B cell (primary cell): ENCODE results near the gene FRMD8. TPM values are rescaled to one million over a fixed set of nuclear protein-coding genes. Genes with fewer than 3 reads are reported as not detected.

ENCODE experiments used
- ATAC-seq: fragments of 200-7000 bp; cut with Tn5 transposase; one replicate; pipeline ENCODE4 v1.10.0; 2021; ENCODE audit warnings: low read depth, mild to moderate bottlenecking, moderate number of reproducible peaks, moderate library complexity
- CTCF ChIA-PET: fragments of 350-600 bp; sonication (Branson Sonifier 250); formaldehyde crosslinking; loops from one replicate; lab custom pipeline; 2021; ENCODE audit warnings: antibody characterized with exemption, inconsistent platforms; lab: Charles Lee
- POLR2A ChIA-PET: fragments of 350-600 bp; sonication (Branson Sonifier 250); formaldehyde crosslinking; loops from one replicate; lab custom pipeline; 2021; ENCODE audit warnings: antibody characterized with exemption; lab: Charles Lee
- DNase-seq: peaks from one replicate; pipeline ENCODE4 v3.0.0; 2013
- H2AFZ ChIP-seq: 2 replicates; pipeline ENCODE4 v1.6.1; 2012; ENCODE audit warnings: mild to moderate bottlenecking, low read depth, low read length; ENCODE audit not compliant: insufficient read depth, poor library complexity, severe bottlenecking
- H3K27ac ChIP-seq, 2 donors: 1 replicate in 1 of 2; 2 replicates in 1 of 2; pipeline ENCODE4 v1.5.1; 2012 to 2013; ENCODE audit warnings: low read length in 2 of 2, mild to moderate bottlenecking in 2 of 2, moderate library complexity in 1 of 2
- H3K27me3 ChIP-seq, 4 experiments: fragments of 200-600 bp in 1 of 4; sonication (generic) in 1 of 4; replicated peaks in 1 of 4; 1 replicate in 2 of 4; 2 replicates in 2 of 4; pipeline versions ENCODE4 v1.6.1 to v1.7.0; 2013 to 2016; ENCODE audit warnings: low read length in 3 of 4, mild to moderate bottlenecking in 2 of 4, mixed read lengths in 1 of 4, moderate library complexity in 1 of 4; ENCODE audit not compliant: insufficient read depth in 4 of 4, control insufficient read depth in 3 of 4; ENCODE audit errors: control extremely low read depth in 1 of 4
- H3K36me3 ChIP-seq, 2 experiments: replicated peaks in 1 of 2; 1 replicate in 1 of 2; 2 replicates in 1 of 2; pipeline versions ENCODE4 v1.6.1 to v1.7.1; 2013; ENCODE audit warnings: low read length in 1 of 2; ENCODE audit not compliant: insufficient read depth in 2 of 2, control insufficient read depth in 1 of 2; ENCODE audit errors: control extremely low read depth in 1 of 2, extremely low read depth in 1 of 2
- H3K4me1 ChIP-seq, 2 donors: fragments of 200-600 bp in 1 of 2; sonication (generic) in 1 of 2; 1 replicate in 1 of 2; 2 replicates in 1 of 2; pipeline versions ENCODE4 v1.5.1 to v1.6.1; 2013 to 2017; ENCODE audit warnings: low read length in 2 of 2; ENCODE audit not compliant: control insufficient read depth in 2 of 2, insufficient read depth in 2 of 2
- H3K4me2 ChIP-seq: replicated peaks from 2 replicates; pipeline ENCODE3; 2012; ENCODE audit warnings: mild to moderate bottlenecking, low read depth, low read length; ENCODE audit not compliant: poor library complexity, severe bottlenecking
- H3K4me3 ChIP-seq, 5 experiments: fragments of 200-600 bp in 1 of 5; sonication (generic) in 1 of 5; 1 replicate in 3 of 5; 2 replicates in 2 of 5; pipeline versions ENCODE4 v1.5.1 to v1.7.0; 2011 to 2016; ENCODE audit warnings: low read length in 4 of 5, mild to moderate bottlenecking in 4 of 5, low read depth in 2 of 5, control low read depth in 1 of 5, moderate library complexity in 1 of 5; ENCODE audit not compliant: insufficient read depth in 1 of 5; ENCODE audit errors: control extremely low read depth in 1 of 5, extremely low read depth in 1 of 5
- H3K79me2 ChIP-seq: fragments of 200-600 bp; sonication (generic); one replicate; pipeline ENCODE4 v1.6.0; 2016; ENCODE audit warnings: low read length; ENCODE audit not compliant: control insufficient read depth, insufficient read depth
- H3K9ac ChIP-seq: fragments of 200-600 bp; sonication (generic); 2 replicates; pipeline ENCODE4 v1.6.1; 2017; ENCODE audit warnings: mild to moderate bottlenecking, low read length, moderate library complexity
- H3K9me3 ChIP-seq, 3 donors: one replicate each; pipeline versions ENCODE4 v1.6.1 to v1.7.1; 2013; ENCODE audit warnings: low read length in 2 of 3; ENCODE audit not compliant: control insufficient read depth in 2 of 3, insufficient read depth in 1 of 3; ENCODE audit errors: control extremely low read depth in 1 of 3
- H4K20me1 ChIP-seq: 2 replicates; pipeline ENCODE4 v1.6.0; 2012; ENCODE audit warnings: mild to moderate bottlenecking, low read length; ENCODE audit not compliant: insufficient read depth, control insufficient read depth, poor library complexity, severe bottlenecking
- H3K27ac Mint-ChIP-seq: one replicate; pipeline ENCODE4 v1.8.0; 2021; ENCODE audit warnings: mixed read lengths
- H3K27me3 Mint-ChIP-seq: one replicate; pipeline ENCODE4 v1.8.0; 2021; ENCODE audit warnings: mixed read lengths
- H3K4me1 Mint-ChIP-seq: one replicate; pipeline ENCODE4 v1.8.0; 2021; ENCODE audit warnings: mixed read lengths
- H3K4me3 Mint-ChIP-seq: one replicate; pipeline ENCODE4 v1.8.0; 2021; ENCODE audit warnings: mixed read lengths
- H3K9me3 Mint-ChIP-seq: one replicate; pipeline ENCODE4 v1.8.0; 2022; ENCODE audit warnings: mixed read lengths; ENCODE audit not compliant: insufficient read depth
- CTCF ChIP-seq: fragments of 200-600 bp; IDR thresholded peaks from one replicate; pipeline ENCODE4 v1.8.0; 2022; ENCODE audit warnings: antibody characterized with exemption, mild to moderate bottlenecking
- EZH2 ChIP-seq: IDR thresholded peaks from 2 replicates; pipeline ENCODE4 v1.6.1; 2012; ENCODE audit warnings: borderline replicate concordance, low read depth, mild to moderate bottlenecking, moderate library complexity, low read length; ENCODE audit not compliant: insufficient read depth, poor library complexity, severe bottlenecking
- WGBS: methylation state at CpG from one replicate; pipeline ENCODE4 v1.1.5; 2013; ENCODE audit warnings: missing lambda C conversion rate; ENCODE audit not compliant: insufficient coverage; 5-methylcytosine and 5-hydroxymethylcytosine counted together
- intact Hi-C: fragments of 100-400 bp; cut with micrococcal nuclease; formaldehyde crosslinking; loops from one replicate; pipeline ENCODE4 v1.10.0; 2022
- polyA plus RNA-seq: library from polyadenylated mRNA; depleted of rRNA; stranded (reverse); fragments of >200 nt; gene quantifications from 2 replicates; pipeline ENCODE4 v1.2.3, GENCODE V29; 2012
- total RNA-seq, 2 donors: library from RNA; stranded (reverse); fragments of 120-200 nt in 1 of 2; gene quantifications; 1 replicate in 1 of 2; 2 replicates in 1 of 2; pipeline versions ENCODE4 v1.2.3 to v1.2.4, GENCODE V29; 2013 to 2022

FRMD8 gene
- total and polyA plus RNA-seq, 2 donors (not counting 1 experiment from before 2014, with no cell fraction given): 44.3 to 73.6 TPM

DNA sequence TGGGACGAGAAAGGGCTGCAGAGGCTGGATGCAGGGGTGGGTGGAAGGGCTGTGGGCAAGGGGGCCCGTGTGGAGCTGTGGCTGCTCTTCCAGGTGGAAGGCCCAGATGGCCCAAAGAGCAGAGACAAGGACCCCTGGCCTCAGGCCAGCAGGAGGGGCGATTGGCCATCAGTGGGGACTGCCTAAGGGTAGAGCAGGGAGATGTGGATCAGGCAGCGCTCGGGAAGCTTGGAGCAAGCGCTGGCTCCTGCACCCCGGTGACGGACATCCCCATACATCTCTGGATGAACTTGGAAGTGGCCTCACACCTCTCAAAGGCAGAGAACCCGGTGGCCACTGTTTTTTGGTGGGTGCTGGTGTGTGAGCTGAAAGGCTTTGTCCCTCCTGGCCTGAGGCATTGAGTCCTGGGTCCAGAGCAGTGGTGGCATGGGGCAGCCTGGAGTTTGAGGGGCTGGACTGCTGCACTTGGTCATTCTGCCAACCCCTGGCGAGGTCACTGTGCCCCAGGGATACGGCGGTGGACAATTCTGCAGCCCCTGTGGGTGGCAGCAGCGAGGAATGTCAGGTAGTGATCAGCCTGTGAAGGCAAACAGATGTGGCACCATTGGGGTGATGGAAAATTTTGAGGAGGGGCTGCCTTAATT is 5.9 kb downstream of the FRMD8 start:
- H2AFZ ChIP-seq: no peak overlapping the region
- WGBS: 93% methylated on average over 13 of the region's 13 CpGs
- Mint-ChIP-seq H3K4me1 (peaks cover 41% of the 10 kb centered on the region), H3K9me3 (no peaks in the 10 kb centered on the region), H3K27ac (peak overlapping the region; percentile 59), H3K27me3 (no peaks in the 10 kb centered on the region), H3K4me3 (no peak overlapping the region)
- H4K20me1 ChIP-seq: peaks cover 55% of the 10 kb centered on the region
- TF ChIP-seq CTCF: no peak
- no peak for TF ChIP-seq EZH2
- H3K36me3 ChIP-seq: peaks cover 0 to 72% of the 10 kb centered on the region in 2 experiments
- H3K79me2 ChIP-seq: peaks cover 71% of the 10 kb centered on the region
- ATAC-seq: no peak
- H3K27ac ChIP-seq: no peak overlapping the region
- H3K4me3 ChIP-seq: no peak overlapping the region
- POLR2A ChIA-PET: interaction anchor here (0.9 to 2.5 kb wide), 3 partner anchors 11 to 115 kb away, joined by 3 to 17 read pairs (median 5); no protein-coding TSS in a partner anchor
- no peaks in the 10 kb centered on the region for H3K9me3 ChIP-seq
- no peak for DNase-seq
- no peak overlapping the region for H3K4me2 ChIP-seq
- intact Hi-C loops: no loop called here
- H3K27me3 ChIP-seq: no peaks in the 10 kb centered on the region
- H3K9ac ChIP-seq: no peak overlapping the region
- peaks cover 37 to 47% of the 10 kb centered on the region in 2 donors for H3K4me1 ChIP-seq
- CTCF ChIA-PET: interaction anchor here (0.6 kb wide), 1 partner anchor 15 kb away, joined by 3 read pairs; no protein-coding TSS in a partner anchor

DNA sequence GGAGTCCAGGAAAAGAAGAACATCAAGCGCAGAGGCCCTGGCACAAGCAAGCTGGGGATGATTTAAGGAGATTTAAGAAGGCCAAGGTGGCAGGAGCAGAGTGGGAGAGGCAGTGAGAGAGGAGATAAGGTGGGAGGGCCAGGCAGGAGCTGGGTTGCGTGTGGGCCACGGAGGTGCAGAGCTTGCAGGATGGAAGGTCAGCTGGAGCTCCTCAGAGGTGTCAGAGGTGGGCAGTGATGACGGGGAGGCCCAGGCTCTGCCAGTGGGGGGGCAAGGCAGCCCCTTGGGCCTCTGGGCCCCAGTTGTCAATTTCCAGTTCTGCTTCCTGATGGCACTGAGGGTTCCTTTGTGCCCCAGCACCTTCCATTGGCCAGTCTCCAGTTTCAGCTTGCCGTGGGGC is 6.5 kb downstream of the FRMD8 start:
- Histone ChIP-seq H3K27me3 (no peaks in the 10 kb centered on the region), H4K20me1 (peaks cover 52% of the 10 kb centered on the region), H3K4me2 (no peak overlapping the region), H2AFZ (no peak overlapping the region), H3K27ac (no peak overlapping the region), H3K9ac (no peak overlapping the region), H3K36me3 (peaks cover 0 to 75% of the 10 kb centered on the region in 2 experiments), H3K4me3 (no peak overlapping the region), H3K4me1 (peaks cover 31 to 41% of the 10 kb centered on the region in 2 donors), H3K9me3 (no peaks in the 10 kb centered on the region), H3K79me2 (peaks cover 65% of the 10 kb centered on the region)
- TF ChIP-seq CTCF (no peak), EZH2 (no peak)
- H3K9me3 Mint-ChIP-seq: no peaks in the 10 kb centered on the region
- no peak overlapping the region for H3K27ac Mint-ChIP-seq
- ATAC-seq: no peak
- ChIA-PET POLR2A (interaction anchor here (1.2 kb wide), 1 partner anchor 11 kb away, joined by 3 read pairs; no protein-coding TSS in a partner anchor), CTCF (interaction anchor here (0.6 kb wide), 1 partner anchor 15 kb away, joined by 3 read pairs; no protein-coding TSS in a partner anchor)
- intact Hi-C loops: no loop called here
- no peak overlapping the region for H3K4me3 Mint-ChIP-seq
- no peak for DNase-seq
- no peaks in the 10 kb centered on the region for H3K27me3 Mint-ChIP-seq
- 99% methylated on average over 5 of the region's 5 CpGs for WGBS
- H3K4me1 Mint-ChIP-seq: peaks cover 41% of the 10 kb centered on the region
